Muscle of back (tissue), 13 donors: ENCODE measurements around the gene RIPK3. TPM values are rescaled to one million over a fixed set of nuclear protein-coding genes. Genes with fewer than 3 reads are reported as not detected.
"Not testable (repeated sequence)": the region's sequence is repeated elsewhere in the genome, so short reads cannot be mapped to it uniquely, and the experiment has no call there.

Source experiments
- DNase-seq, 3 donors: peaks; one replicate each; pipeline versions ENCODE4 v3.0.0 to v3.0.0-alpha.2; 2013
- long read RNA-seq, 9 donors: transcript quantifications; one replicate each; lab custom pipeline, GENCODE V29; 2026
- polyA plus RNA-seq, 10 donors: library from polyadenylated mRNA; unstranded; fragments of 120-200 nt; gene quantifications; one replicate each; pipeline ENCODE4 v1.2.1, GENCODE V29; 2013; ENCODE audit not compliant: insufficient read length in 10 of 10

The RIPK3 gene
- polyA plus RNA-seq: 1 to 10 TPM in 8 of 10 donors, under 1 TPM in 2; 0.78 to 2.3 (median 1.8) TPM
- long read RNA-seq, donor 1: 0 reads
- long read RNA-seq, donor 2: 0 reads
- long read RNA-seq, donor 3: 0 reads
- long read RNA-seq, donor 4: 0 reads
- long read RNA-seq, donor 5: 0 reads
- long read RNA-seq, donor 6: 0 reads
- long read RNA-seq, donor 7: 0 reads
- long read RNA-seq, donor 8, partial matches to known transcripts: 0 of 1 reads
- long read RNA-seq, donor 8, other reads (novel, unspliced or antisense): 0 of 1 reads
- long read RNA-seq, donor 9: 0 reads

DNA sequence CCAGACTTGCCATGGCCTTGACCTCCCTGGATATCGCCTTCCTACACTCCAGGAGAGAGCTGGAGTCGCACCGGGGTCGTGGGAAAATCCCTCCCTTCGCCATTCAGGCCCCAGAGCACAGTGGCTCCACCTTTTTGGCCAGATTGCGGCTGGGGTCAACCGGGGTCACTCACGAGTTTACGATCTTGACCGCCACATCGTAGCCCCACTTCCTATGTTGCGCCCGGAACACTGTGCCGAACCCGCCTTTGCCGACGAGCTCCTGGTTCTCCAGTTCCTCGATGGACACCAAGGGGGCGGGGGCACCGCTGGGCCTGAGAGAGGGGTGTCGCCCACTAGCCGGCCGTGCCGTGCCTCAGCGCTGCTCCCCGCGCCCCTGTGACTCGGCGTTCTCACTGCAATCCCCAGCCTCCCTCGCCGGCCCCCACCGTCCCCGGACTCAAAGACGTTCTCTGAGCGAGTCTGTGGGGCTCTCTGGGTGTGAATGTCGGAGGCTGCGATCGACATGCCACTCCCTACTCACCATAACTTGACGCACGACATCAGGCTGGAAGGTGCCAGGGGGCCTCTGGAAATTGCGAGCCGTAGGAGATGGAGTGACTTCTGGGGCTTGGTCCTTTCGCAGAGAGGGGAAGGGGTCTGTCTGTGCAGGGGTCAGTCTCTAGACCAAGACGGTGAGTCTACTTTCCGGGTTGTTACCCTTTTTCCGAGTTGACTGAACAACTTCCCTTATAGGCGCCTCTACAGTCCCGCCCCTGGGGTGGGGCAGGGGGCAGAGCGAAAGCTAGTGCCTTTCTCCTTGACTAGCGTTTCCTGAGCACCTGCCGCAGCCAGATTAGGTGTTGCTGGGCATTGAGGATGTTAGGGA is at the start of gene RIPK3:
Gene RIPK3, minus strand, starts transcription at position 708 of the 868 bp plus-strand sequence. Its CDS starts 165 bp downstream, at position 543.
- peak in 1 of 3 donors; percentile 49 for DNase-seq

DNA sequence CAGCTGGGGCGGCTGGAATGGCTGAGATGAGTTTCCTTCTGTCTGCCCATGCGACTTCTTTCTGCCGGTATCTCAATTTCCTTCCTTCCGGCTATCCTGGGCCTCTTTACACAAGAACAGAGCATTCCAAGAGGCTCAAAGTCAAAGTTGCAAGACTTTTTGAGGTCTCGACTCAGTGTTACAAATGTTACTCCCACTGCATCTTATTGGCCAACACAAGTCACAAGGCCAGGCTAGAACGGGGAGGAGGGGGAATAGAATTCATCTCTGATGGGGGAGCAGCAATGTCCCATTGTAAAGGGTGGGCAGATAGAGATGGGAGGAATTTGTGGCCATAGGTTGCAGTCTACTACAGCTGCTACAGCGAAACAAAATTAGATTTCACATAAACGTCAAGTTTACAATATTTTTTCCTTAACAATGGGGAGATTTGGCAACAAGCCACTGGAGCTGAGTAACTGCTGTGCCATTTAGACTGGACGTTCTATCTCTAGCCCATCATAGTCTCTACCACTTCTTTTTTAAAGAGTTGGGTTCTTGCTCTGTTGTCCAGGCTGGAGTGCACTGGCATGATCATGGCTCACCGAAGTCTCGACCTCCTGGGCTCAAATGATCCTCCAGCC is 49.5 kb upstream of the RIPK3 start:
- DNase-seq: no peak

DNA sequence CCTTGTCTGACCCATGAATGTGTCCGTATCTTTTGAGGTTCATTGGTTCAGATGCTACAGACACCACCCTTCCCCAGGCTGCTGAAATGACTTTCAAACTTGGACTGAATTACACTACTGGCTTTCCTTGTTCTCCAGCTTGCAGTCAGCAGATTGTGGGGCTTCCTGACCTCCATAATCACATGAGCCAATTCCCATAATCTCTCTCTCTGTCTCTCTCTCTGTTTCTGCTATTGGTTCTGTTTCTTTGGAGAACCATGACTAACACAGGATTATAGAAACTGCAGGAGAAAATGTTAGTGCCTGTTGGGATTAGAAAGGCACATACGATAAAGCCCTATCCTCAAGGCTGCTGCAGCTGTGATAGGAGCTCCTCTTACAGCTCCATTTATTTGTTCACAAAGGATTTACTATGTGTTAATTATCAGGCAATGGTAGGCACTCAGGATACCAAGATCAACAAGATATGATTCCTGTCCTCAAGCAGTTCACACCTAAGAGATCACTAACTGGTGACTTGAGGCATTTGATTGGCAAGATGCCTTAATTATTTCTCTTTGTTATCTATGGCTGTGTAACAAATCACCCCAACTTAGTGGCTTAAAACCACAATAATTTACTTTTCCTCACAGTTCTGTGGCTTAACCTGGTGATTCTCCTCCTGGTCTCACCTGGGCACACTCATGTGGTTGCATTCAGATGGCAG is 48.8 kb upstream of the RIPK3 start:
- no peak for DNase-seq

DNA sequence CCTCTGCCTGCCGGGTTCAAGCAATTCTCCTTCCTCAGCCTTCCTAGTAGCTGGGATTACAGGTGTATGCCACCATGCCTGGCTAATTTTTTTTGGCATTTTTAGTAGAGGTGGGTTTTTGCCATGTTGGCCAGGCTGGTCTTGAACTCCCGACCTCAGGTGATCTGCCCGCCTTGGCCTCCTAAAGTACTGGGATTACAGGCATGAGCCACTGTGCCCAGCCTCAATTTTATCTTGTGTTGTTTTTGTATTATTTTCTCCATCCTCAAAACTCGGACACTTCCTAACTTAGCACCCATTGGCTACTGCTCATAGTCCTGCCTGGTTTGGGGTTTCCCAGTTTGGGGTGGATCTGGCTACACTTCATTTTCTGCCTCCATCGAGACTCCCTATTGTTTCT is 47.8 kb upstream of the RIPK3 start:
- not testable (repeated sequence) for DNase-seq

DNA sequence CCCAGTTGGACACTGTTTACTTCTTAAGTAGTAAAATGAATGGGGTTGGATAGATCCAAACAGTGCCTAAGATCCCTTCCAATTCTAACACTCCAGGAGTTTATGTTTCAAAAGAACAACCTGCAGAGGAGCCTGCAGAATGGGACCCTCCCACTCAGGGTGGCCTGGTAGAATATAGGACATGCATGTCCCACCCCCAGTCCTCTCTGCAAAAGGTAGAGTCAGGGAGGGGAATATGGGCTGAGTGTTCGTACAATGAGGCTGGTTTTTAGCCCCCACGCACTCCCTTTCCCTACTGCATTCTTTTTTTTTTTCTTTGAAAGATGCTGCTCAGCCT is 47.2 kb upstream of the RIPK3 start:
- no peak for DNase-seq

DNA sequence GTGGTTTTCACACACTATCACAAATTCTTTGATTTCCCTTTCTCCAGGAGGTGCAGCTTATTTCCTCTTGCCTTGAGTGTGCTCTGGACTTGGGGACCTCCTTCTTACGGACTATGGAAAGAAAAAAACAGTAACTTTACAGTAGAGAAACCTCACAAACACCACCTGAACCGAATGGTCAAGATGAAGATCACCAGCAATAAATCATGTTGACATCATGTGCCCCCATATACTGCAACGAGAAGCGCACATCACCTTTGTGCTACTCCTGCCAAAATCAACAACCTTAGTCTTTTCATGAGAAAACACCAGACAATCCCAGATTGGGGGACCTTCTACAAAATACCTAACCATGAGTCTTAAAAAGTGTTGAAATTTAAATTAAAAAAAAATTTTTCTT is 45.7 kb upstream of the RIPK3 start:
- no peak for DNase-seq

DNA sequence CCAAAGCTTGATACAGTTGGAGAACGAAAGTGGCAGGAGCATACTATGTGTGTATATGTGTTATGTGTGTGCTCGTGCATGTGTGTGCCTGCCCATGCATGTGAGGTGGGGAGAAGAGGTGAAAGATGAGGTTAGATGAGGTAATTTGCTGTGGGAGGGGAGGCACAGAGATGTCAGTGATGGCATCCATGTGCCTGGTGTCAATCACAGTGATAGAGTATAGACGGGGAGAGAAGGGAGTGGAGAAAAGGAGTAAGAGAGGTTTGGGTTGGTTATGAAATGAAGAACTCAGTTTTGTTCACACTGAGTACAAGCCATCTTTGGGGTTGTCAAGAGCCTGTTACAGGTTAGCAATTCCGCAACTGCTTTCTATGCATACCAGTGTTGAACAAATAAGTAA is 44.4 kb upstream of the RIPK3 start:
- no peak for DNase-seq

DNA sequence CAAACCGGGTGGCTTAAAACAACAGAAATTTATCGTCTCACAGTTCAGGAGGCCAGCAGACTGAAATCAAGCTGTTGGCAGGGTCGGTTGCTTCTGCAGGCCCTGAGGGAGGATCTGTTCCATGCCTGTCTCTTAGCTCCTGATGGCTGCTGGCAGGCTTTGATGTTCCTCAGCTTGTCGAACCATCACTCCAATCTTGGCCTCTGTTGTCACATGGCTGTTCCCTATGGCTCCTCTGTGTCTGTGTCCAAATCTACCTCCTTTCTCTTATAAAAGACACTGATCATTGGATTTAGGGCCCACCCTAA is 42.2 kb upstream of the RIPK3 start:
- no peak for DNase-seq

DNA sequence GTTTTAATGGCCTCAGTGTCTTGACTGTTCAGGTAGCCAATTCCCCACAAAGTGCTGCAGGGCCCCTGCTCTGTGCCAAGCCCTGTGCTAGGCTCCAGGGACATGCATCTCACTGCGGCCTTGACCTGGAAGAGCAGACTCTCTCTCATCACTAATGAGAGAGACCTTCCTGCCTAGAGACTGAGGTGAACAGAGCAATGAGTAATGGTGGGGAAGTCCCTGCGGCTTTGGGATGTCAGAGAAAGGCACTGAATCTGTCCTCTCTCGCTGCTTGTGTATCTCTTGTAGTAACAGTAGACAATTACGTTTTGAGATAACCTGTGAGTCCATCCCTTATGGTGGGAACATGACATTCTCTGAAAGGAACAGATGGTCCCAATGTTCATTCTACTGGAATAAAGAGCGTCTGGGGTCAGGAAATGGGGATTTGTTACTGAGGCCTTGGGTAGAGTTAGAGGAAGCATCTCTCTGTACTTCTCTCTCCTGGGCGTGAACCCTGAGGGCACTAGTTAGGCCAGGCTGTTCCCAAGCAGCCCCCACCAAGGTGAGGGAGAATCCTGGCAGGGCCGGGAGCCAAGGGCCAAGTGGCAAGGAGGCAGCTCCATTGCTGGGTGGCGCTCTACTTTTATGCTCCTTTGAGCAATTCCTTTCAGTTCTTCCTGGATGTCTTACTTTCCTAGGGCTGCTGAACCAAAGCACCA is 41.7 kb upstream of the RIPK3 start:
- no peak for DNase-seq

DNA sequence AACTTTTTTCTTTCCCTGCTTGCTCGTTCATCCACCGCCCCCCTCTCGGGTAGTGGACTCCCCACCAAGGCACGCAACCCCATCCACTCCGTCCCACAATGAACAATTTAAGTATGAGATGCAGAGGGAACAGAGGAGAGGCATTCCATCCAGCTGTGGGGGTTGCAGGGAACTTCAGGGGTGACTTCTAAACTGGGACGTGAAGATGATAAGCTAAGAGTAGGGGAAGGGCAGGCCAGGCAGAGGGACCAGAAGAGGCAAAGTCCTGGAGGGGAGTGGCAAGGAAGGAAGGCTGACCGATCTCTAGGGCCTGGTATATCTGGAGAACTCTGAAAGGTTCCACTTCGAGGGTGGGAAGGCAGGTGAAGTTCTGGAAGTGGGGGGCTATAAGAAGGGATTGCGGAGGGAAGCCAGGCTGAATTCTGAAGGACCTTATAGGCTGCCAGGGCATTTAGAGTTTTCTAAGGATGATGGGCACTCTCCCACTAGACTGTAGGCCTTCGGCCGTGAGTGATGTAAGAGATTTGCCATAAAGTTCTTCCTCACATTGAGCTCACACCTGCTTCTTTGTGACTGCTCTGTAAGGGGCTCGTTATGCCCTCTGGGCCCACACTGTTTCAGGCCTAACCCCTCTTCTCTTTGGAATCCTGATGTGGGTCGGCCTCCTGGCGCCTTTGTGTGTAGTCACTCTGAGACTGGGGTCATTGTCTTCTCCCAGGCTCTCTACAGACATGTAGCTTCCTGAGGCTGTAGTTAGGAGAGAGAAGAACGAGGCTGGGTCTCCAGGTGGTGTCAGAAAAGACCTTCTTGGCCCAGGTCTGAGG is 40.3 kb upstream of the RIPK3 start:
- DNase-seq: no peak

DNA sequence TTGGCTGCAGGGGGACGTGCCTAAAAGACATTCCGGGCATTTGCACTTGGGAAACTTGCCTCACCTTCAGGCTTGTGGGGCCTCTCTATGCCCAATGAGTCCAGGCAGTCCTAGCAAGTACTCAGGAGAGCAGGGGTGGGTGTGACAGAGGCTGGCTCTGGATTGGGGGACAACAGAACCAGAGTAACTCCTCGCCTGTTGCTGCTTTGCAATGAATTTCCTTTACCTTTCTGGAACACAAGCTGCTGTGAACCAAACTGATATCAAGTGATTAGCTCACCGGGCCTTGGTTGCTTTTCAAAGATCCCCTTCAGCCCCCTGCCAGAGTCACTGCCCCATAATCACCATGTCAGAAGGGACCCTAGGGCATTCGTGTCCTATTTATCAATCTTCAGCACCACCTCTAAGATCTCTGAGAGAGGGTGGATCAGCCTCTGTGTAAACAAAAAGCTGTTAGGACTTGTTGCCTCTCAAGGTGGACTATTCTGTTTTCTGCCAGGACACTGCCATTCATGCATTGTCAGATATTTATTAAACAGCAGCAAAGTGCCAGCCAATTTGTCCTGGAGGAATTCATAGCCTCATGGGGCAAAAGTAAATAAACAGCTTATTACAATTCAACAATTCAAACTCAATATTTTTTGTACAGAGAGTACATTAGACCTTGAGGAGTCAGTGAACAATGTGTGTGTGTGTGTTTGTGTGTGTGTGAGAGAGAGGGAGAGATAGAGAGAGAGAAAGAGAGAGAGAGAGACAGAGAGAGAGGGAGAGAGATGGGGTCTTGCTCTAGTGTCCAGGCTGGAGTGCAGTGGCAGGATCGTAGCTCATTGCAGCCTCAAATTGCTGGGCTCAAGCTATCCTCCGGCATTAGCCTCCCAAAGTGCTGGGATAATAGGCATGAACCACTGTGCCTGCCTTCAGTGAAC is 39.5 kb upstream of the RIPK3 start:
- no peak for DNase-seq

DNA sequence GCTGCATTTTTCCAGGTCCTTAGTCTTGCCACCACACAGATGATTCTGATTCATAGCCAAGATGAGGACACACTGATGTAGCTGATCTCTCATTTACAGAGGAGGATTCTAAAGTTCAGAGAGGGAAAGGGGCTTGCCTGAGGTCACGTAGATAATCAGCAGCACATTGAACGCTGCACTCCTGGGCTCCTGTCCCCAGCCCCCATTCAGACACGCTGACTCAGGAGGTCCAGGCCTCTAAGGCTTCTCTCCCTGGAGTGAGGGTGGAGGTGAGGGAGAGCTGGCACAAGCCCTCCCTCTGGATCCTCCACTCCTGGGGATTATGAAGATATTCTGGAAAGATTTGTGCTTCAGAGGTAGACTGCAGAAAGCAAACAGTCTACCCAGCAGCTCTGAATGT is 38.5 kb upstream of the RIPK3 start:
- DNase-seq: no peak

DNA sequence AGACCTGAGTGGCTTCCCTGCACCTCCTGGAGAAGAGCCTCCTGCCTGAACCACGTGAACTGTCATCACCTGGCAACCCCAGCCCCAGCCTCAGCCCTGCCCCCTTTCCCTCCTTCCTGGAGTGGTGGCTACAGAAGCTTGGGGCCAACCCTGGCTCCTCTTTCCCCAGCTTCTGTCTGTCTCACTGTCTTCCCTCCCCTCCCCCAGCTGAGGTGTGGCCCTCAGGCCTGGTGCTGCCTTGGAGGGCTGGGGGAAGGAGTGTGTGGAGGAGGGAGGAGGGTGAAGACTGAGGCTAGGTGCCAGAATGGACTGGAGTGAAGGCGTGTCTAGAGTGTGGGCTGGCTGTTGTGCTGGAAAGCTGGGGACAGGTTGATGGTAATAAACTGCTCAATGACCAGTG is 37.9 kb upstream of the RIPK3 start:
- DNase-seq: no peak

DNA sequence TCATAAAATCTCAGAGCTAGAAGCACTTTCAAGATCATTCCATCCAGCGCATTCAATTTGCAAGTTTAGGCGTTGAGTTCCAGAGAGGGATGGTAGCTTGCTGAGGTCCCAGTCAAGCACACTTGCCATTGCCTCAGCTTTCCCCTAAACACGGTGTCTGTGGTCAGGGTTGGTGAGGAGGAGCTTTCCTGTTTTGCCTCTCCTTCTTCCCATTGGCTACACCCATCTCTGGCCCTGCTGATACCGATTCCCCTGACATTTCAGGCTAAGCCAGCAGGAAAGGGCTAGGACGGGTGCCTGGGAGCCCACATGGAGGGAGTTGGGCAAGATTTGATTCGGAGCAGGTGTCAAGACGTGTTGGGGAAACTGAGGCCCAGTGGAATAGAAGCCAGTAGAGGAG is 37.3 kb upstream of the RIPK3 start:
- no peak for DNase-seq

DNA sequence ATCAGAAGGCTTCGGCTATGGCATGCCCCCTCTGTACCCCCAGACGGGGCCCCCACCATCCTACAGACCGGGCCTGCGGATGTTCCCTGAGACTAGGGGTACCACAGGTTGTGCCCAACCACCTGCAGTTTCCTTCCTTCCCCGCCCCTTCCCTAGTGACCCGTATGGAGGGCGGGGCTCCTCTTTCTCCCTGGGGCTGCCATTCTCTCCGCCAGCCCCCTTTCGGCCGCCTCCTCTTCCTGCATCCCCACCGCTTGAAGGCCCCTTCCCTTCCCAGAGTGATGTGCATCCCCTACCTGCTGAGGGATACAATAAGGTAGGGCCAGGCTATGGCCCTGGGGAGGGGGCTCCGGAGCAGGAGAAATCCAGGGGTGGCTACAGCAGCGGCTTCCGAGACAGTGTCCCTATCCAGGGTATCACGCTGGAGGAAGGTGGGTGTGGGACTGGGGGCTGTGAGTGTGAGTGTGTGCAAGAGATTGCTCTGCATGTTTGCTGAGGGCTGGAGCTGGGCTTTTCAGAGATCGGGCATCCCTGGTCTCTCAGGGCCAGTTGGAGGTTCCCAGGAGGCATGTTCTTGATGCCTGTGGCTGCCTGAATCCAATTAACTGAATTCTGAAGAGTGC is 36.8 kb upstream of the RIPK3 start:
- DNase-seq: no peak

DNA sequence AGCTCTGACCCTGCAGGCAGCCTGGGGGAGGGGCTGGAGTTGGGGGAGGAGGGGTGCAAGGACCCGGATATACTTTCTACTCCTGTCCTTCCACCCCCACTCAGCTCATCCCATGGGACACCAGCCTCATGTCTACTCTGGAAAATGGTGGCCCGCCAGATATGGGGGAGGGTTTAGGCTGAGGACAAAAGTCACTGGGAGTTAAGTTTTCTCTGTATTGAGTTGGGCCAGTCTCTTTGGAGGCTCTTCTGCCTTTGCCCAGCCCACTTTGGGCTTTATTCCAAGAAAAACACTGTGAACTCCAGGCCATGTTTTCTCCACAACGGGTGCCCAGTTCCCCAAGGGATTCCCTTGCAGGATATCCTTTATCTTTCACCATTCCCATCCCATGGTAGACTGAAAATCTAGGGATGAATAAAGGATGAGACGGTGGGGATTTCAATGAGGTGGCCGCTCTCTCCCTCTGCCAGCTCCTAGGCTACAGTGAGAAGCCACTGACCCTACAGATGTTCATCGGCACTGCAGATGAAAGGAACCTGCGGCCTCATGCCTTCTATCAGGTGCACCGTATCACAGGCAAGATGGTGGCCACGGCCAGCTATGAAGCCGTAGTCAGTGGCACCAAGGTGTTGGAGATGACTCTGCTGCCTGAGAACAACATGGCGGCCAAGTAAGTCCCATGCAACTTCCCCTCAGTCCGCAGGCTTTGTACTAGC is 33.1 kb upstream of the RIPK3 start:
- no peak for DNase-seq

DNA sequence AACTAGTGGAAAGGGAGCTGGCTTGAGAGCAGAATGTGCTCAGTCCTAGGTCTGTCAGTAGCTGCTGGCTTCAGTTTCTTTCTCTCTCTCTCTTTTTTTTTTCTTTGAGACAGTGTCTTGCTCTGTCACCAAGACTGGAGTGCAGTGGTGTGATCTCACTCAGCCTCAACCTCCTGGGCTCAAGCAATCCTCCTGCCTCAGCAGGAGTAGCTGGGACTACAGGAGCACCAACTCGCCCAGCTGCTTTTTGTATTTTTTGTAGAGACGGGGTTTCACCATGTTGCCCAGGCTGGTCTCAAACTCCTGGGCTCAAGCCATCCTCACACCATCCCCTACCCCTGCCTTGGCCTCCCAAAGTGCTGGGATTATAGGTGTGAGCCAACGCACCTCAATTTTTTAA is 31.8 kb upstream of the RIPK3 start:
- DNase-seq: not testable (repeated sequence)

DNA sequence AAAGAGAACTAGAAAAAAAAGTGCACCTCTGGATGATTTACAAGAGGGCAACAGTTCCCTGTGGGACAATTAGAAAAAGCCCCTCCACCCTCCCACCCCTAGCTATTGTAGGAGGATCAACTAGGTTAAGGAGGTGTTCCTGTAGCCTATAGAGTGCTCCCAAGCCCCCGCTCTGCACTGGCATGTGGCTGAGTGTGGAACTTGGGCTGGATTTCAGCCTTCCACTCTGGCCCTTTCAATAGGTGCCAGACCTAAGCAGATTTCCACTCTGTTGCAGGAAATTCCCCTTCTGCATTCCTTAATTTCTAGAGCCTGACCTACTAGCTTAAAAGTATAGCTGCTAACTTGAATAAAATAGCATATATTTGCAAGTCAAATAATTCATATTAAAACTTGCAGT is 31.0 kb upstream of the RIPK3 start:
- DNase-seq: no peak
